Spleen (tissue), 11 donors: ENCODE results near the gene LRMDA. TPM values are rescaled to one million over a fixed set of nuclear protein-coding genes. Genes with fewer than 3 reads are reported as not detected.

Source experiments
- DNase-seq: peaks from one replicate; pipeline ENCODE4 v3.0.0-alpha.2; 2020
- H3K27ac ChIP-seq, 8 donors: fragments of 200-600 bp; sonication (generic) in 7 of 8; 1 replicate in 4 of 8; 2 replicates in 4 of 8; pipeline versions ENCODE4 v1.5.0 to v1.8.0; 2016 to 2021; ENCODE audit warnings: inconsistent platforms in 4 of 8, mild to moderate bottlenecking in 4 of 8, moderate library complexity in 1 of 8
- H3K27me3 ChIP-seq, 7 donors: fragments of 200-600 bp; sonication (generic) in 6 of 7; replicated peaks in 1 of 7; 1 replicate in 4 of 7; 2 replicates in 3 of 7; pipeline versions ENCODE4 v1.5.0 to v1.8.0; 2016 to 2021; ENCODE audit warnings: inconsistent platforms in 3 of 7, mild to moderate bottlenecking in 1 of 7
- H3K36me3 ChIP-seq, 6 donors: fragments of 200-600 bp; sonication (generic) in 5 of 6; 1 replicate in 4 of 6; 2 replicates in 2 of 6; pipeline versions ENCODE4 v1.5.0 to v1.8.0; 2016 to 2021; ENCODE audit warnings: inconsistent platforms in 2 of 6
- H3K4me1 ChIP-seq, 6 donors: fragments of 200-600 bp; sonication (generic) in 5 of 6; 1 replicate in 3 of 6; 2 replicates in 3 of 6; pipeline versions ENCODE4 v1.5.0 to v1.8.0; 2016 to 2021; ENCODE audit warnings: inconsistent platforms in 3 of 6
- H3K4me3 ChIP-seq, 8 donors: fragments of 200-600 bp; sonication (generic) in 7 of 8; 1 replicate in 4 of 8; 2 replicates in 4 of 8; pipeline versions ENCODE4 v1.5.0 to v1.8.0; 2016 to 2021; ENCODE audit warnings: inconsistent platforms in 4 of 8, mild to moderate bottlenecking in 4 of 8, moderate library complexity in 2 of 8
- H3K9me3 ChIP-seq, 8 donors: fragments of 200-600 bp; sonication (generic) in 7 of 8; 1 replicate in 4 of 8; 2 replicates in 4 of 8; pipeline versions ENCODE4 v1.5.0 to v1.8.0; 2016 to 2021; ENCODE audit warnings: inconsistent platforms in 4 of 8
- POLR2A ChIP-seq, 3 donors: fragments of 450-650 bp; IDR thresholded peaks; one replicate each; pipeline ENCODE4 v1.5.1; 2017; ENCODE audit warnings: antibody characterized with exemption in 3 of 3, mild to moderate bottlenecking in 1 of 3
- POLR2AphosphoS5 ChIP-seq, 3 donors: sonication (generic); formaldehyde crosslinking; IDR thresholded peaks; one replicate each; pipeline ENCODE4 v1.5.1; 2017; ENCODE audit warnings: antibody characterized with exemption in 3 of 3
- whole genome bisulfite sequencing, 5 donors: extraction: QIAGEN DNeasy Blood & Tissue Kit in 3 of 5; methylation state at CpG; one replicate each; pipeline versions ENCODE4 v1.1.5 to v1.1.7; 2013 to 2018; 5-methylcytosine and 5-hydroxymethylcytosine counted together
- intact Hi-C: fragments of 100-400 bp; cut with DNase I; formaldehyde crosslinking; loops from one replicate; pipeline ENCODE4 v1.15.0; 2023; ENCODE audit warnings: low total_unique reads
- polyA plus RNA-seq, 3 donors: library from polyadenylated mRNA; stranded (reverse); fragments of 200-250 nt; gene quantifications; one replicate each; pipeline ENCODE4 v1.2.1, GENCODE V29; 2013
- total RNA-seq, 7 donors: library from RNA; depleted of rRNA in 3 of 7; stranded (reverse); fragments of >200 nt in 3 of 7; fragmentation: NEBNext Ultra II Directional in 4 of 7; extraction: Animal tissue kit (Norgen Biotek cat#: 25700) in 4 of 7; gene quantifications; one replicate each; pipeline versions ENCODE4 v1.1.0 to v1.2.1, GENCODE V29; 2016 to 2021
- TF ChIP-seq, protein P1 (sequence below), 11 experiments: fragments of 200-600 bp in 7 of 11; fragments of 450-650 bp in 4 of 11; sonication (generic) in 4 of 11; IDR thresholded peaks in 8 of 11; conservative IDR thresholded peaks in 3 of 11; 1 replicate in 7 of 11; 2 replicates in 4 of 11; pipeline versions ENCODE4 v1.4.0 to v1.8.0; 2016 to 2021; ENCODE audit warnings: antibody characterized with exemption in 11 of 11, inconsistent platforms in 4 of 11, mild to moderate bottlenecking in 1 of 11
- donor health status: healthy with polysubstance abuse.
- donor health status: DM: no; HTN: no; CAD: no; lungs with moderate emphysema.
- donor health status: DM: no; HTN: no; CAD: no.
- donor health status: Bipolar disorder and iron deficiency.
- donor health status: healthy.
- donor health status: DM: no; HTN: no; CAD: no.
- donor health status: DM: yes; HTN: yes; CAD: no.

The LRMDA gene
- total and polyA plus RNA-seq, 10 donors = 7.3 to 46.6 (median 28.2) TPM

DNA sequence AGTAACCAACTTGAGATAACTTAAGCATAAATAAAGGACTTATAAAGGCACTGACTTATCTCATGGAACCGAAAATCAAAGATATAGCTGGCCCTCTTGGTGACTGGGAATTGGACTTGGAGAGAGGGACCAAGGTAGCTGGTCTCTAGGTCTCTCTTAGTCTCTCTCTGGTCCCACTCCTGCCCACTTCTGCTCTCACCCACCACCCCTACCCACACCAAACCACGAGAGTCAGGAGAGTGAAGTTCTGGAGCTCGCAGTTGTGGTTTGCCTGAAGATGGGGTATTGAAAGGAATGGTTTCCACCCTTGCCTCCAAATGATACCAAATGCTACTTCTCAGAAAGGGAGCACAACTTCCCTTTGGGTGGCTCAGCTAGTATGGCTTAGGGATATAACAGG lies 216.3 kb downstream of the LRMDA start:
- no peaks in the 10 kb centered on the region for H3K27me3 ChIP-seq
- H3K27ac ChIP-seq = no peak overlapping the region
- 53 to 72% (median 62%) methylated on average over 3 of the region's 3 CpGs for WGBS, 5 donors
- TF ChIP-seq, protein P1, sequence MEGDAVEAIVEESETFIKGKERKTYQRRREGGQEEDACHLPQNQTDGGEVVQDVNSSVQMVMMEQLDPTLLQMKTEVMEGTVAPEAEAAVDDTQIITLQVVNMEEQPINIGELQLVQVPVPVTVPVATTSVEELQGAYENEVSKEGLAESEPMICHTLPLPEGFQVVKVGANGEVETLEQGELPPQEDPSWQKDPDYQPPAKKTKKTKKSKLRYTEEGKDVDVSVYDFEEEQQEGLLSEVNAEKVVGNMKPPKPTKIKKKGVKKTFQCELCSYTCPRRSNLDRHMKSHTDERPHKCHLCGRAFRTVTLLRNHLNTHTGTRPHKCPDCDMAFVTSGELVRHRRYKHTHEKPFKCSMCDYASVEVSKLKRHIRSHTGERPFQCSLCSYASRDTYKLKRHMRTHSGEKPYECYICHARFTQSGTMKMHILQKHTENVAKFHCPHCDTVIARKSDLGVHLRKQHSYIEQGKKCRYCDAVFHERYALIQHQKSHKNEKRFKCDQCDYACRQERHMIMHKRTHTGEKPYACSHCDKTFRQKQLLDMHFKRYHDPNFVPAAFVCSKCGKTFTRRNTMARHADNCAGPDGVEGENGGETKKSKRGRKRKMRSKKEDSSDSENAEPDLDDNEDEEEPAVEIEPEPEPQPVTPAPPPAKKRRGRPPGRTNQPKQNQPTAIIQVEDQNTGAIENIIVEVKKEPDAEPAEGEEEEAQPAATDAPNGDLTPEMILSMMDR (IDR thresholded peaks at IDR 0.05 in 8 of 11, conservative IDR thresholded peaks at IDR 0.05 in 3 of 11) = no peak
- TF ChIP-seq POLR2AphosphoS5 (IDR thresholded peaks at IDR 0.05) (no peak), POLR2A (IDR thresholded peaks at IDR 0.05) (no peak)
- no peak overlapping the region for H3K4me3 ChIP-seq
- H3K4me1 ChIP-seq = peaks cover 0 to 8% (median 0%) of the 10 kb centered on the region in 6 donors
- no peaks in the 10 kb centered on the region for H3K36me3 ChIP-seq
- intact Hi-C loops = no loop called here
- no peak for DNase-seq
- H3K9me3 ChIP-seq = no peaks in the 10 kb centered on the region

DNA sequence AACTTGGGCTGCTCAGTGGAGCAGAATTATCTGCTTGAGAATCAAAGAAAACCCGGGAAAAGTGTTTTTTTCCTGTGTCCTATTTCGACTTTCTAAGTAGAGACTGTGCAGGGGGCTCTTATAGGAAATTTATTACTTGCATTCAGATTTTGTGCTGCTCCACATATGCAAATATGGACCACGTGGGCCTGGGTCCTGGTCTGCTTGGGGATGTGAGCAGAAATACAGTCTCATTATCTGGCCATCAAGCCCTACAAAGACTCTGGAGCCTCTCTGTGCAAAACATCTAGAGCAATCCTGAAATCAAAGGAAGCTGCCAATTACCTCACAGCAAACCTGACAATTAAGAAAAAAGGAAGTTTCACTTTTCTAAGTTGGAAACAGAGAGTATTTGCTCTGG lies 216.9 kb downstream of the LRMDA start:
- no peaks in the 10 kb centered on the region for H3K36me3 ChIP-seq
- no peaks in the 10 kb centered on the region for H3K9me3 ChIP-seq
- no peaks in the 10 kb centered on the region for H3K27me3 ChIP-seq
- DNase-seq = no peak
- 40 to 57% (median 47%) methylated on average over 3 of the region's 3 CpGs for WGBS, 5 donors
- TF ChIP-seq POLR2AphosphoS5 (IDR thresholded peaks at IDR 0.05) = no peak
- TF ChIP-seq, protein P1 (IDR thresholded peaks at IDR 0.05 in 8 of 11, conservative IDR thresholded peaks at IDR 0.05 in 3 of 11) = no peak
- TF ChIP-seq POLR2A (IDR thresholded peaks at IDR 0.05) = no peak
- no peak overlapping the region for H3K27ac ChIP-seq
- no peak overlapping the region for H3K4me3 ChIP-seq
- intact Hi-C loops = no loop called here
- peaks cover 0 to 8% (median 0%) of the 10 kb centered on the region in 6 donors for H3K4me1 ChIP-seq

DNA sequence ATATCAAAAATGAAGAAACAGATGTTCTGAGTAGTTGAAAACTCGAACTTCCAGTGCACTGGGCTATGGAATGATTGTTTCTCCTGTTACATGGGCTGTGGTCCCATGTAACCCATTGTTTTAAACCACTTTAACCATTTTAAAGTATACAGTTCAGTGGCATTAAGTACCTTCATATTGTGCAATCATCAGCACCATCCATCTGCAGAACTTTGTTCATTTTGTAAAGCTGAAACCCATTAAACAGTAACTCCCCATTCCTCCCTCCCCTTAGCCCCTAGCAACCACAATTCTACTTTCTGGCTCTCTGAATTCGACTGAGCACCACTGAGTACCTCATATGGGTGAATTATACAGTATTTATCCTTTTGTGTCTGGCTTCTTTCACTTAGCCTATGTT lies 217.4 kb downstream of the LRMDA start:
- H3K27me3 ChIP-seq = no peaks in the 10 kb centered on the region
- DNase-seq = no peak
- H3K27ac ChIP-seq = no peak overlapping the region
- intact Hi-C loops = no loop called here
- H3K4me1 ChIP-seq = peaks cover 0 to 8% (median 0%) of the 10 kb centered on the region in 6 donors
- H3K4me3 ChIP-seq = no peak overlapping the region
- no peaks in the 10 kb centered on the region for H3K36me3 ChIP-seq
- no peaks in the 10 kb centered on the region for H3K9me3 ChIP-seq
- WGBS, 5 donors = 46 to 63% (median 53%) methylated on average over 2 of the region's 2 CpGs
- TF ChIP-seq POLR2A (IDR thresholded peaks at IDR 0.05) (no peak), POLR2AphosphoS5 (IDR thresholded peaks at IDR 0.05) (no peak)
- TF ChIP-seq, protein P1 (IDR thresholded peaks at IDR 0.05 in 8 of 11, conservative IDR thresholded peaks at IDR 0.05 in 3 of 11) = no peak

DNA sequence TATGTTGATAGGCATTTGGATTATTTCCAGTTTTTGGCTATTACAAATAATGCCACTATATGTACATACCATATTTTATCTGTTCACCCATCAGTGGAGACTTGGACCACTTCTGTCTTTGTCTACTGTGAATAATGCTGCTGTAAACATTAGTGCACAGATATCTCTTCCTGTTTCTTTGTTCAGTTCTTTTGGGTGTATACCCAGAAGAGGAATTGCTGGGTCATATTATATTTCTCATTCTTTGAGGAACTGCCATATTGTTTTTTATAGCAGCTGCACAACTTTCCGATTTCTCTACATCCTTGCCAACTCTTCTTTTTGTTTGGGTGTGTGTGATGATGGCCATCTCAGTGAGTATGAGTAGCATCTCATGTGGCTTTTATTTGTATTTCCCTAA lies 218.0 kb downstream of the LRMDA start:
- no peak for DNase-seq
- Histone ChIP-seq H3K4me1 (peaks cover 0 to 8% (median 0%) of the 10 kb centered on the region in 6 donors), H3K27ac (no peak overlapping the region), H3K4me3 (no peak overlapping the region), H3K36me3 (no peaks in the 10 kb centered on the region), H3K9me3 (no peaks in the 10 kb centered on the region), H3K27me3 (no peaks in the 10 kb centered on the region)
- TF ChIP-seq POLR2AphosphoS5 (IDR thresholded peaks at IDR 0.05) = no peak
- intact Hi-C loops = no loop called here
- WGBS, 5 donors = 84 to 90% (median 88%) methylated on average over 1 of the region's 1 CpG

DNA sequence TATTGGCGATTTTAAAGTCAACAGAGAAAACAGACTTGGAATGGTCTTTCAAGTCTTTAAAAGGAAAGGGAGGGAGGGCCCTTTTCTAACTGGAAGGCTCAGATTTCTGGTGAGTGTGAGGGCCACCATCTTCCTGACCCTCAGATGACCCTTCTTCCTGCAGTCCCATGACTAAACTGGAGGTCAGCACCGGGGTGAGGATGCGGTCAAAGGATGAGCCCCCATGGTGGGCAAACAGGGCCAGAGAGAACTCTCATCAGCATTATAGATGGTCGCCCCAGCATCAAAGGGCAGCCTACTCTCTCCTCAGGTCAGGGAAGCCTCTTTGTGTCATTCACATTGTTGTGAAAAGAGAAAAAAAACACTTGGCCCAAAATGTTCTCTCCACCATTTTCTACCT lies 219.2 kb downstream of the LRMDA start:
- intact Hi-C loops = no loop called here
- Histone ChIP-seq H3K4me3 (no peak overlapping the region), H3K27me3 (no peaks in the 10 kb centered on the region), H3K9me3 (no peaks in the 10 kb centered on the region), H3K36me3 (no peaks in the 10 kb centered on the region), H3K4me1 (peaks cover 0 to 15% (median 3%) of the 10 kb centered on the region in 6 donors), H3K27ac (no peak overlapping the region)
- no peak for TF ChIP-seq POLR2A (IDR thresholded peaks at IDR 0.05)
- TF ChIP-seq POLR2AphosphoS5 (IDR thresholded peaks at IDR 0.05) = no peak
- TF ChIP-seq, protein P1 (IDR thresholded peaks at IDR 0.05 in 8 of 11, conservative IDR thresholded peaks at IDR 0.05 in 3 of 11) = no peak
- 74 to 83% (median 79%) methylated on average over 4 of the region's 4 CpGs for WGBS, 5 donors
- DNase-seq = no peak
